Measurements from ENCODE around the gene NELL1.

DNA sequence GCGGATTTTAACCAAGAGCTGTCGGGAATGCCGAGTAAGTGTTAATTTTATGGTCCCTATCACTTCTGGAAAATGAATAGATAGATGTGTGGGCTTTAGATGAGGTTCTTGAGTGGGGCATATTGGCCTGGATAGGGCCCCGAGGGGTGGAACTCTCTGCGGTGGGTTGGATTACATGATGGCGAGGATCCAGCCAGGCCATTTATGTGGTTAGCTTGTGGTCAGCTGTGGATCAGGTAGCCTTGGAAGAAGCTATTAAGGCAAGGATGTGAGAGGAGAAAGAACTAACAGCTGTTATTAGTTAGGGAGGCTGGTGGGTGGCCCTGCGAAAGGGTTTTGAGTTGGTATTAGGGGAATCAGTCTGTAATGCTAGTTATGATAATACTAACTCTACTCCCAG is 268.4 kb downstream of the NELL1 start:
- no peak for TF ChIP-seq POLR2A (IDR thresholded peaks at IDR 0.05)
- no peak for TF ChIP-seq POLR2AphosphoS5 (IDR thresholded peaks at IDR 0.05)
- TF ChIP-seq, protein P1, sequence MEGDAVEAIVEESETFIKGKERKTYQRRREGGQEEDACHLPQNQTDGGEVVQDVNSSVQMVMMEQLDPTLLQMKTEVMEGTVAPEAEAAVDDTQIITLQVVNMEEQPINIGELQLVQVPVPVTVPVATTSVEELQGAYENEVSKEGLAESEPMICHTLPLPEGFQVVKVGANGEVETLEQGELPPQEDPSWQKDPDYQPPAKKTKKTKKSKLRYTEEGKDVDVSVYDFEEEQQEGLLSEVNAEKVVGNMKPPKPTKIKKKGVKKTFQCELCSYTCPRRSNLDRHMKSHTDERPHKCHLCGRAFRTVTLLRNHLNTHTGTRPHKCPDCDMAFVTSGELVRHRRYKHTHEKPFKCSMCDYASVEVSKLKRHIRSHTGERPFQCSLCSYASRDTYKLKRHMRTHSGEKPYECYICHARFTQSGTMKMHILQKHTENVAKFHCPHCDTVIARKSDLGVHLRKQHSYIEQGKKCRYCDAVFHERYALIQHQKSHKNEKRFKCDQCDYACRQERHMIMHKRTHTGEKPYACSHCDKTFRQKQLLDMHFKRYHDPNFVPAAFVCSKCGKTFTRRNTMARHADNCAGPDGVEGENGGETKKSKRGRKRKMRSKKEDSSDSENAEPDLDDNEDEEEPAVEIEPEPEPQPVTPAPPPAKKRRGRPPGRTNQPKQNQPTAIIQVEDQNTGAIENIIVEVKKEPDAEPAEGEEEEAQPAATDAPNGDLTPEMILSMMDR (IDR thresholded peaks at IDR 0.05) = no peak
- no peak for TF ChIP-seq EP300 (IDR thresholded peaks at IDR 0.05)

Data from upper lobe of left lung (tissue), 4 donors.